GM23248 (cell line): ENCODE data around the gene SPDYE1. TPM values are rescaled to one million over a fixed set of nuclear protein-coding genes. Genes with fewer than 3 reads are reported as not detected.
"Not testable (repeated sequence)": the region's sequence is repeated elsewhere in the genome, so short reads cannot be mapped to it uniquely, and the experiment has no call there.

ENCODE experiments used
- DNase-seq: peaks from one replicate; pipeline ENCODE4 v3.0.0-alpha.2; 2015
- H2AFZ ChIP-seq: fragments of 200-600 bp; sonication (generic); 2 replicates; pipeline ENCODE4 v1.6.1; 2016; ENCODE audit warnings: antibody characterized with exemption
- H3F3A ChIP-seq: fragments of 200-600 bp; sonication (generic); 2 replicates; pipeline ENCODE4 v1.6.1; 2016; ENCODE audit warnings: mild to moderate bottlenecking, antibody characterized with exemption, mixed run types; ENCODE audit not compliant: insufficient read depth
- H3K27ac ChIP-seq: fragments of 200-600 bp; sonication (generic); 2 replicates; pipeline ENCODE4 v1.5.1; 2016; ENCODE audit warnings: mild to moderate bottlenecking
- H3K27me3 ChIP-seq: fragments of 200-600 bp; sonication (generic); replicated peaks from 2 replicates; pipeline ENCODE4 v1.6.1; 2016; ENCODE audit warnings: mild to moderate bottlenecking; ENCODE audit not compliant: insufficient read depth
- H3K36me3 ChIP-seq: fragments of 200-600 bp; sonication (generic); 2 replicates; pipeline ENCODE4 v1.6.1; 2016; ENCODE audit warnings: low read depth, mild to moderate bottlenecking
- H3K4me1 ChIP-seq: fragments of 200-600 bp; sonication (generic); 2 replicates; pipeline ENCODE4 v1.6.1; 2016; ENCODE audit warnings: mild to moderate bottlenecking; ENCODE audit not compliant: insufficient read depth
- H3K4me2 ChIP-seq: fragments of 200-600 bp; sonication (generic); one replicate; pipeline ENCODE4 v1.6.1; 2016; ENCODE audit warnings: mild to moderate bottlenecking; ENCODE audit not compliant: unreplicated experiment
- H3K4me3 ChIP-seq: fragments of 200-600 bp; sonication (generic); 2 replicates; pipeline ENCODE4 v1.5.1; 2016; ENCODE audit warnings: mild to moderate bottlenecking
- H3K79me2 ChIP-seq: fragments of 200-600 bp; sonication (generic); 2 replicates; pipeline ENCODE4 v1.6.1; 2016; ENCODE audit warnings: mild to moderate bottlenecking; ENCODE audit not compliant: insufficient read depth
- H3K9ac ChIP-seq: fragments of 200-600 bp; sonication (generic); 2 replicates; pipeline ENCODE4 v1.6.1; 2016; ENCODE audit warnings: mild to moderate bottlenecking
- H3K9me2 ChIP-seq: fragments of 200-600 bp; sonication (generic); 2 replicates; pipeline ENCODE4 v1.6.1; 2016; ENCODE audit warnings: mixed run types, mild to moderate bottlenecking, moderate library complexity; ENCODE audit not compliant: insufficient read depth
- H3K9me3 ChIP-seq: fragments of 200-600 bp; sonication (generic); one replicate; pipeline ENCODE4 v1.6.1; 2017; ENCODE audit warnings: low read depth
- H4K20me1 ChIP-seq: fragments of 200-600 bp; sonication (generic); 2 replicates; pipeline ENCODE4 v1.6.0; 2016; ENCODE audit not compliant: insufficient read depth
- EZH2 ChIP-seq: fragments of 200-600 bp; sonication (generic); IDR thresholded peaks from 2 replicates; pipeline ENCODE4 v1.6.1; 2018; ENCODE audit warnings: antibody characterized with exemption, mild to moderate bottlenecking; ENCODE audit not compliant: insufficient read depth, poor library complexity, severe bottlenecking
- EZH2phosphoT487 ChIP-seq: fragments of 200-600 bp; sonication (generic); IDR thresholded peaks from 2 replicates; pipeline ENCODE4 v1.6.1; 2018; ENCODE audit warnings: antibody characterized with exemption, moderate library complexity, mild to moderate bottlenecking, low read depth; ENCODE audit not compliant: insufficient read depth
- WGBS, 2 experiments: methylation state at CpG; one replicate each; pipeline ENCODE4 v1.1.6; 2015 to 2017; ENCODE audit warnings: low lambda C conversion rate in 2 of 2, low coverage in 1 of 2; ENCODE audit errors: missing lambda C conversion rate in 2 of 2; 5-methylcytosine and 5-hydroxymethylcytosine counted together
- in situ Hi-C: fragments of 300-500 bp; cut with MboI; formaldehyde crosslinking; loops from 2 replicates; pipeline ENCODE4 v1.15.0; 2020
- polyA plus RNA-seq: library from polyadenylated mRNA; unstranded; fragments of >200 nt; fragmentation: Nextera tagmentation; extraction: Ambion mirVana; gene quantifications from 2 replicates; pipeline ENCODE4 v1.2.1, GENCODE V29; 2016
- total RNA-seq: library from RNA; depleted of rRNA; stranded (reverse); fragments of >200 nt; shearing (Covaris generic); gene quantifications from 2 replicates; pipeline ENCODE4 v1.2.3, GENCODE V29; 2014; rRNA removed

SPDYE1 gene
- total RNA-seq, result not detected in 2 replicates
- 0.28 and 0.60 TPM in 2 replicates for polyA plus RNA-seq

GRCh38 chr7:43997532-43997931 lies at the start of gene SPDYE1:
SPDYE1 (plus strand) TSS chr7:43997897; CDS start chr7:43999950, 2,053 bp downstream.
- H4K20me1 ChIP-seq, H3K27ac ChIP-seq, H3K9me3 ChIP-seq, H3K9me2 ChIP-seq, H3K9ac ChIP-seq, H3K79me2 ChIP-seq, H3F3A ChIP-seq, H3K36me3 ChIP-seq, DNase-seq, in situ Hi-C loops, H3K4me1 ChIP-seq, H3K4me3 ChIP-seq, H3K4me2 ChIP-seq, H2AFZ ChIP-seq, H3K27me3 ChIP-seq: not testable (repeated sequence)
- 86 to 93% methylated on average over 3 of the region's 3 CpGs for WGBS, 2 experiments

- no peaks in the 10 kb centered on the region for H3K27me3 ChIP-seq
- no peak overlapping the region for H3K4me2 ChIP-seq
- TF ChIP-seq EZH2phosphoT487 (no peak), EZH2 (no peak)
- H3K9me2 ChIP-seq, result no peaks in the 10 kb centered on the region
- H3K4me3 ChIP-seq, result no peak overlapping the region
- WGBS, 2 experiments, result 86 to 91% methylated on average over 3 of the region's 3 CpGs
- H3F3A ChIP-seq, result no peaks in the 10 kb centered on the region
- H3K9me3 ChIP-seq, result no peaks in the 10 kb centered on the region
- no peaks in the 10 kb centered on the region for H3K79me2 ChIP-seq
- H3K4me1 ChIP-seq, result no peaks in the 10 kb centered on the region
- no peak overlapping the region for H2AFZ ChIP-seq
- DNase-seq, result no peak
- in situ Hi-C loops, result no loop called here
- no peaks in the 10 kb centered on the region; the same call in 1 of the 2 replicates for H3K36me3 ChIP-seq
- no peak overlapping the region for H3K27ac ChIP-seq
- H3K9ac ChIP-seq, result no peak overlapping the region
- no peaks in the 10 kb centered on the region for H4K20me1 ChIP-seq
Observed at GRCh38 chr7:43952028-43952427, 45.7 kb upstream of the SPDYE1 start.

- no peaks in the 10 kb centered on the region for H3K27me3 ChIP-seq
- in situ Hi-C loops, result no loop called here
- H3F3A ChIP-seq, result no peaks in the 10 kb centered on the region
- no peak overlapping the region for H3K4me2 ChIP-seq
- H3K9me2 ChIP-seq, result no peaks in the 10 kb centered on the region
- 91% methylated on average over 5 of the region's 5 CpGs for WGBS, 2 experiments
- no peaks in the 10 kb centered on the region; the same call in 1 of the 2 replicates for H3K36me3 ChIP-seq
- no peak overlapping the region for H2AFZ ChIP-seq
- H3K9me3 ChIP-seq, result no peaks in the 10 kb centered on the region
- no peak overlapping the region for H3K9ac ChIP-seq
- H4K20me1 ChIP-seq, result no peaks in the 10 kb centered on the region
- no peak for DNase-seq
- no peaks in the 10 kb centered on the region for H3K79me2 ChIP-seq
- H3K4me3 ChIP-seq, result no peak overlapping the region
- H3K27ac ChIP-seq, result no peak overlapping the region
- no peaks in the 10 kb centered on the region for H3K4me1 ChIP-seq
- TF ChIP-seq EZH2phosphoT487, result no peak
- TF ChIP-seq EZH2, result no peak
Observed at GRCh38 chr7:43953071-43953470, 44.6 kb upstream of the SPDYE1 start.

- Histone ChIP-seq H3K79me2 (no peaks in the 10 kb centered on the region), H3K4me2 (no peak overlapping the region), H3K4me3 (no peak overlapping the region), H3K27ac (no peak overlapping the region), H4K20me1 (no peaks in the 10 kb centered on the region), H3K9ac (no peak overlapping the region), H3K9me2 (no peaks in the 10 kb centered on the region), H3K27me3 (no peaks in the 10 kb centered on the region), H2AFZ (no peak overlapping the region), H3K4me1 (no peaks in the 10 kb centered on the region), H3K9me3 (no peaks in the 10 kb centered on the region), H3F3A (no peaks in the 10 kb centered on the region), H3K36me3 (no peaks in the 10 kb centered on the region)
- no peak for TF ChIP-seq EZH2phosphoT487
- no peak for TF ChIP-seq EZH2
- DNase-seq, result peak; percentile 77
- 29 to 32% methylated on average over 3 of the region's 3 CpGs for WGBS, 2 experiments
- in situ Hi-C loops, result no loop called here
Observed at GRCh38 chr7:43954524-43955228, 43.0 kb upstream of the SPDYE1 start.
